Stimulated activated CD8-positive, alpha-beta memory T cell treated with anti-CD3 and anti-CD28 coated beads, Interleukin-7, amount 100 ng/mL, for 4 hours (primary cell): ENCODE data around the gene TMOD2.

ENCODE experiments used
- DNase-seq, 2 donors: peaks; one replicate each; pipeline ENCODE4 v3.0.0-alpha.2; 2020; ENCODE audit warnings: low read depth in 2 of 2

TMOD2 gene

GRCh38 chr15:51814606-51815005 is 63.2 kb downstream of the TMOD2 start:
- DNase-seq, result no peak

- DNase-seq, result no peak
These were observed 65.2 kb downstream of the TMOD2 start for GRCh38 chr15:51816611-51817010.

DNA sequence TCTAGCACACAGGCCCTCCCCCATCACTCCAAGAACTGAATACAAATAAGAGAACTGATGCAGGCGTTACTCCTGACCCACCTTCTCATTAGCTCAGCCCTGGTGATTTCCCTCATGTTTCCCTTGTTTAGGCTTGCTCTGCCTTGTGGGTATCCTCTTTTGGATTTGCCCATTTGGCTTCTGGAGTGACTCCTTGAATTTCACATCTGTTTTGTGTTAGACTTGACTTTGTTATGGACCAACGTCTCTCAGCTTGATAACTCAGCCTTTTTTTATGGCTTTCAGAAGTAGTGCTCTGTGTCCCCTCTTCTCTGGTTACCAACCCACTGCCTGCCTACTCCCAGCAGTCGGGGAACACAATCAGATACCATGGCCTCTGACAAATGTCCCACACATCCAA is 66.8 kb downstream of the TMOD2 start:
- DNase-seq, result no peak

DNA sequence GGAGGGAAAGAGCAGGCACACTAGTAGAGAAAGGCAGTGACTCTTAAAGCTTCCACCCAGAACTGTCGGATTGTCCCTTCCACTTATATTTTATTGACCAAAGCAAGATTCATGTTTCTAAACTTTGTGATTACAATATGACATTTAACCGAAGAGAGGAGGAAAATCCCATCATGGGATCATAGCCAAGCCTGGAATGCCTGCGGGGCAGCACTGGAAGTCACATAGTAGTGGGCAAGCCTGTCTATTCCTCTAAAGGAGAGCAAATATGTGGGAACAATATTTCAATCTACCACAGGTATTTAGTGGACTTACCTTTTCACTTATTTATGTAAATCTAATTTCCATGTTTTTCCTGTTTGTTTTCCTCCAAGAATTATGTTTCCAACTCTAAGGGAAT is 74.3 kb downstream of the TMOD2 start:
- no peak for DNase-seq

DNA sequence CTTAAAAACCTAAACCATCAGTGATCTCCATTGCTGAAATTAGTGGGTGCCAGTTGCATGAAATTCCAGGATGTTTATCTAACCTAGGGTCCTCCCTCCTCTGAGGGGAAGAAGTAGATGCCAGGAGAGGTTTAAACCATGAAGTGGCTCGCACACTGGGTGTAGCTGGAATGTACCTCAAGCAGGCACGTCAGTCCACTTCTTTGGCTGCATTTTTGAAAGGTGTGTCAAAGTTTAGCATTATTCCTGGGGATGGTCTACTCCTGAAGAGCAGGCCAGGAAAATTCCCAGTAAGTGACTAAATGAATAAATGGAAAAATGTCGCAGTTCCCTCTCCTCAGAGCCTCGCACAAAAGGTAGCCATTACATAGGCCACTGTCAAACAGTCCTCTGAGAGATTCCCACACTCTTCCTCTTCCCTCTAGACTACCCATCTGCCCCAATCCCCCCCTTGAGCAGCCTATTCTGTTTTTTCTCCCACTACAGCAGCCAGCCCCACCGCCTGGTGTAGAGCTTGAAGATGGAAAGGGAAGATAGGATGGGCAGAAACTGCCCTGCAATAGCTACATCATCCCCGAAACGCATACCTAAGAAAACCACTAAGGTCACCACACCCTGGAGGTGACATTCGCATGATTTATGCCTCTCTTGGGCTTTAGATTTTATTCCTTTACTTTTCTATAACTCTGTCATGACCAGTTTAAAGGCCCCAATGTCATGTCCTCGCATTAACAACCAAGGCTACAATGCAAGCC is 77.4 kb downstream of the TMOD2 start:
- no peak for DNase-seq

- DNase-seq, result peak; percentile 84 to 86
These were observed 78.2 kb downstream of the TMOD2 start, which contains the start of gene TMOD3 for GRCh38 chr15:51829376-51830275. TMOD3 (plus strand) TSS chr15:51829653; CDS start chr15:51862885, 33,232 bp downstream.

GRCh38 chr15:51830276-51830806 is 78.9 kb downstream of the TMOD2 start:
- DNase-seq, result no peak

DNA sequence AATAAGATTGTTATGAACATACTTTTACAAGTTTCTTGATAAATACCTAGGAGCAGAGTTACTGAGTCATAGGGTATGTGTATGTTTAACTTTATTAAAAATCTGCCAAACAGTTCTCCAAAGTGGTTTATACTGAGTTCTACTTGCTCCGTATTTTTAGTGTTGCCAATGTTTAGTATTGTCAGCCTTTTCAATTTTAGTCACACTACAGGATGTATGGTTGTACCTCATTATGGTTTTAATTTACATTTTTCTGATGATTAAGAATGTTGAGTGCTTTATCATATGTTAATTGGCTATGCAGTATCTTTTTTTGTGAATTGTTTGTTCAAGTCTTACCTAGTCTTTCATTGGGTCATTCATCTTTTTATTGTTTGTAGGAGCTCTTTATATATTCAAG is 82.4 kb downstream of the TMOD2 start:
- no peak for DNase-seq

DNA sequence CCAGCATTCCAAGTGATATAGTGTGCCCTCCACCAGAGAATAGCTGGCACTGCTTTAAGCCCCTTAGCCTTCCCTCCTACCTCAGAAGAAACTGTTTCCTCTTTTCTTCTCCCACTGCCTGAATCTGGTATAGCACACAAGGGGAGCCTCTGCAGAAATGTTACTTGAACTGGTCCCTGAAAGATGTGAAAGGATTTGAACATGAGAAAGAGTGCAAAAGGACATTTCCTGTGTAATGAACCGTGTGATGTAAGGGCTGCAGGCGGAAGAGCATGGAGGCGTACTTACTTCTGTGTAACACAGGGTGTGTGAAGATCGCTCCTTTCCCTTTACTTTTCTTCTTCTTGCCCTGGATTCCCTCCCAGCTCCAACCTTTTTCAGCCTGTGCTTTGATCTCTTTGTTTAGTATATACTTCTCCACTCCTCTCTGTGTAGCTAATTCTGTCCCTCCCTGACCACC is 86.4 kb downstream of the TMOD2 start:
- DNase-seq, result no peak

DNA sequence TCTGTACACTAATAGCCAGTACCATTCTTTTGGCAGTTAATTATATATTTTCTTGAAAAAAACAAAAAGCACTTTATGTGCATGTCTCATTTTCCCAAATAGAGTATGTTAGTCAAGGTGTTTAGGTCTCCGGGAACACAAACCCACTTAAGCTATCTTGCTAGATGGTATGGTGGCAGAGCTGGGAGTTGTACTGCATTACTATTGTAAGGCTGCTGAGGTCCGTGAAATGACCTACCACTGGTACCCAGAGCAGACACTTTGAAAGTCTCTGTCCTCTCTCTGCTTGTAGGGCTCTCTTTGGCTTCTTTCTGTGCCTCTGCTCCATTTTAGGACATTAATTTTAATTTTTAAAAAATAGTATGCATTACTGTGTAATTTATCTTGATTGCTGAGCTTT is 86.9 kb downstream of the TMOD2 start:
- DNase-seq, result no peak

DNA sequence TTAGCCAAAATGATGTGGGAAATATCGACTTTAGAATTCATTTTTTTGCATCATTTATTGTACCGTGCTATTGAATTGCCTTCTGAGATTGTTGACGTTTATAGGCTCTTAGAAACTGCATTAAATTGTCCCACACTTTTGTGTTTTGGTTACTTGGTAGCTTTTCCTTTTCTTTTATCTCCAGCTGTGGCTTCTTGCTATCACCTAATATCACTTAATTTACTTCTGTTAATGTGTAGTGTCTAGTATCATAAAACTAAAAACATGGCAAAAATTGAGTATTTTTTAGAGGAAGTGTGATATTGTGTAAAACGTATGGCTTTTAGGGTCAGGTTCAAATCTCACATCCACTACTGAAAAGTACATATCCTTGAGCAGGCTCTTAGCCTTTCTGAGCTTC is 89.3 kb downstream of the TMOD2 start:
- no peak for DNase-seq

DNA sequence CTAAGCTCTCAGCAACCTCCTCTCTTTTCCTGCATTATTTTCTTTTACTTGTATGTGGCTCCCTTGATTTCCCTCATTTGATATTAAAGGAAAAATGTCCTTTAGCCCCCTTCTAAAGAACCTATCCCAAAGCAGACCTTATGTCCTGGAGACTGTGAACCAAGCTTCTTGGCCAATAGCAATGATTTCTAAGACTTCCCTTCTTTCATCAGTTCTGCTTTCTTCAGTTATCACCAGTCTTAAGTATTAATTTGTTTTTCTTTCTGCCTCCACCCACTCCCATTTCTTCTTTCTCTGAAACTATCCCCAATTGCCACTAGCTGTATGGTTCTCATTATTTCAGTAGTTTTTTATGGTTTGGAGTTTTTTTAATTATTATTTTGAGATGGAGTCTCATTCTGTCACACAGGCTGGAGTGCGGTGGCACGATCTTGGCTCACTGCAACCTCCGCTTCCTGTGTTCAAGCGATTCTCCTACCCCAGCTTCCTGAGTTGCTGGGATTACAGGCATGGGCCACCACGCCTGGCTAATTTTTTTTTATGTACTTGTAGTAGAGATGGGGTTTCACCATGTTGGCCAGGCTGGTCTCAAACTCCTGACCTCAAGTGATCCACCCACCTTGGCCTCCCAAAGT is 90.1 kb downstream of the TMOD2 start:
- DNase-seq, result no peak

GRCh38 chr15:51842265-51842664 is 90.9 kb downstream of the TMOD2 start:
- no peak for DNase-seq

GRCh38 chr15:51842852-51843737 is 91.7 kb downstream of the TMOD2 start:
- DNase-seq, result no peak

- no peak for DNase-seq
These were observed 93.5 kb downstream of the TMOD2 start for GRCh38 chr15:51844747-51845426.

DNA sequence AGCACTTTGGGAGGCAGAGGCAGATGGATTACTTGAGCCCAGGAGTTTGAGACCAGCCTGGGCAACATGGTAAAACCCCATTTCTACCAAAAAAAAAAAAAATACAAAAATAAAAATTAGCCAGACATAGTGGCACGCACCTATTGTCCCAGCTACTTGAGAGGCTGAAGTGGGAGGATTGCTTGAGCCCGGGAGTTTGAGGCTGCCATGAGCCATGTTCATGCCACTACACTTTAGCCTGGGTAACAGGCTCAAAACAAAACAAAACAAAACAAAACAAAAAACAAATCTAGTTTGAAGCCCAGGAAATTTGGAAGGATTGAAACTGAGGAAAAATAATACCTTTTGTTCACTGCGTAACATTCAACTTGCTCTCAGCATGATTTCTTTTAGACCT is 94.7 kb downstream of the TMOD2 start:
- DNase-seq, result no peak

DNA sequence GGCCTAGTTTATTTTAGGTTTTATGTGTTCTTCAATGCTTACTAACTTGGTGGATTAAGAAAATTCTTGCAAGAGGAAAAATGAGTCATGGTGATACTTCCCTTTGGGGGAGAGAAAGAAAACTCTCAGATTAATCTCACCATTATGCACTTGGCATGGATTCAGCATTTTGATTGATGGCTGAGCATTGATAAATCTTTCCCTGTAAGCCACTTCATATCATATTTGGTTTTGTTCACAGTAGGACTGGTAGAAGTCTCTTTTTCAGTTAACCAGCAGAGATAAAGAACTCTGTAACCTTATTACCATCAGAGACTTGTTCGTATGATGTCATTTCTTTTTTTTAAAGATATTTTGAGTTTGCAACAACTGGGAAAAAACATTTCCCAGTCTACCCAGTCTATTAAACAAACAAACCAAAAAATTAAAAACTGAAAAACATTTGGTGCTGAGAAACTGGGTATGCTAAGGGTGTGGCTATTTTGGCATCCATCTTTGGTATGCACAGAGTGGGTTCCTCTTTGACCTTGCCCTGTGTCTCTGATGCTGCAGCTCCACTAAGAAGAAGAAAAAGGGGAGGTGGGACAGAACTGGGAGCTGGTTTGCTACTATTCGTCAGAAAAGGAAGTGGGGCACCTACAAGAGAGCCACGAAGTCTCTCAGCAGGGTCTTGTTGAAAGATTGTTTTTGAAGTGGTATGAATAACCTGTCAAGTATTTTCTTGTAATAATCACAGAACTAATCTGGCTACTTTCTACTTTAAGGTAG is 95.2 kb downstream of the TMOD2 start:
- no peak for DNase-seq

DNA sequence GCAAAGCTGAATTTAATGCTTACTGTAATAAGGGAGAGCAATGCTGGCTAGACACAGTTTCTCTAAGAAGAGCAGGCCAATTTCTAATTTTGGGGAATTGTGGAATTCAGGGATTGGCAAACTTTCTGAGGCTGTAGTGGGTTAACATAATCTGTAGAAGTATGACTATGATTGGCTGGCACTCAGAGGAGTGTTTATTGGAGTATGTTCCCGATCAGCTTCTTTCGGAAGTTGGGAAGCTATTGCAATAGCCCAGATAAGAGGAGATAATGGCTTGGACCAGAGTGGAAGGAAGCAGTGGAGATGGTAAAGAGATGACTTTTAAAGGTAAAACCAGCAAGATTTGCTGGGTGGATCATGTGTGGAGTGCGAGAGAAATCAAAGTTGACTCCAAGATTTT is 97.4 kb downstream of the TMOD2 start:
- no peak for DNase-seq

- DNase-seq, result no peak
These were observed 98.5 kb downstream of the TMOD2 start for GRCh38 chr15:51849860-51850259.

DNA sequence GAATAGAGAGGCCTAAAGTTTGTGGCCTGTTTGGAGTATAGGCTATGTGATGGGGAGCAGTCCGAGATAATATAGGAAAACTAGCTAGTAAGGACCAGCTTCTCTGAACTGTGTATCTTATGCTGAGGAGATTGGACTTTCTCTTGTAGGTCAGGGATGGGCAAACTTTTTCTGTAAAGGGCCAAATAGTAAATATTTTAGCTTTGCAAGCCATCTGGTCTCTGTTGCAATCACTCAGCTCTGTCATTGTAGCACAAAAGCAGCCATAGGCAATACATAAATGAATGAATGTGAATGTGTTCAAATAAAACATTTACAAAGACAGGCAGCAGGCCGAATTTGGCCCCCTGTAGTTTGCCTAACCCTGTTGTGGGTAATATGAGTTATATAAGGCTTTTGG is 102.6 kb downstream of the TMOD2 start:
- DNase-seq, result no peak
